HG03108 (cell line): Measurements from ENCODE around the gene LDLRAP1.

Experiments
- ATAC-seq: cut with Tn5 transposase; IDR thresholded peaks from one replicate; pipeline ENCODE4 v1.9.1; 2021; ENCODE audit warnings: moderate library complexity; ENCODE audit not compliant: unreplicated experiment

Gene LDLRAP1

GRCh38 chr1:25541889-25542658 lies 1.3 kb upstream of the LDLRAP1 start:
- ATAC-seq: no peak

- ATAC-seq: no peak
Observed at GRCh38 chr1:25543005-25543424, 391 bp upstream of the LDLRAP1 start.

GRCh38 chr1:25544243-25544764 lies 898 bp downstream of the LDLRAP1 start:
- no peak for ATAC-seq

- ATAC-seq: no peak
Observed at GRCh38 chr1:25544819-25545218, 1.4 kb downstream of the LDLRAP1 start.

- no peak for ATAC-seq
Observed at GRCh38 chr1:25545767-25546166, 2.4 kb downstream of the LDLRAP1 start.

- no peak for ATAC-seq
Observed at GRCh38 chr1:25546193-25546592, 2.8 kb downstream of the LDLRAP1 start.

- no peak for ATAC-seq
Observed at GRCh38 chr1:25548601-25549000, 5.2 kb downstream of the LDLRAP1 start.

- peak; percentile 87 for ATAC-seq
Observed at GRCh38 chr1:25549273-25550154, 6.1 kb downstream of the LDLRAP1 start.

- ATAC-seq: no peak
Observed at GRCh38 chr1:25550155-25550506, 6.7 kb downstream of the LDLRAP1 start.

- ATAC-seq: no peak
Observed at GRCh38 chr1:25550683-25551310, 7.4 kb downstream of the LDLRAP1 start.

- ATAC-seq: no peak
Observed at GRCh38 chr1:25553749-25554429, 10.5 kb downstream of the LDLRAP1 start.

- no peak for ATAC-seq
Observed at GRCh38 chr1:25554430-25554780, 11.0 kb downstream of the LDLRAP1 start.

GRCh38 chr1:25554886-25555752 lies 11.7 kb downstream of the LDLRAP1 start:
- no peak for ATAC-seq

GRCh38 chr1:25555753-25556092 lies 12.3 kb downstream of the LDLRAP1 start:
- no peak for ATAC-seq

GRCh38 chr1:25556132-25556670 lies 12.8 kb downstream of the LDLRAP1 start:
- ATAC-seq: no peak

- ATAC-seq: no peak
Observed at GRCh38 chr1:25556791-25557476, 13.5 kb downstream of the LDLRAP1 start.

GRCh38 chr1:25557543-25557942 lies 14.1 kb downstream of the LDLRAP1 start:
- no peak for ATAC-seq

- no peak for ATAC-seq
Observed at GRCh38 chr1:25559031-25559430, 15.6 kb downstream of the LDLRAP1 start.

GRCh38 chr1:25560001-25560400 lies 16.6 kb downstream of the LDLRAP1 start:
- no peak for ATAC-seq
